ENCODE results near the gene AIFM3.

DNA sequence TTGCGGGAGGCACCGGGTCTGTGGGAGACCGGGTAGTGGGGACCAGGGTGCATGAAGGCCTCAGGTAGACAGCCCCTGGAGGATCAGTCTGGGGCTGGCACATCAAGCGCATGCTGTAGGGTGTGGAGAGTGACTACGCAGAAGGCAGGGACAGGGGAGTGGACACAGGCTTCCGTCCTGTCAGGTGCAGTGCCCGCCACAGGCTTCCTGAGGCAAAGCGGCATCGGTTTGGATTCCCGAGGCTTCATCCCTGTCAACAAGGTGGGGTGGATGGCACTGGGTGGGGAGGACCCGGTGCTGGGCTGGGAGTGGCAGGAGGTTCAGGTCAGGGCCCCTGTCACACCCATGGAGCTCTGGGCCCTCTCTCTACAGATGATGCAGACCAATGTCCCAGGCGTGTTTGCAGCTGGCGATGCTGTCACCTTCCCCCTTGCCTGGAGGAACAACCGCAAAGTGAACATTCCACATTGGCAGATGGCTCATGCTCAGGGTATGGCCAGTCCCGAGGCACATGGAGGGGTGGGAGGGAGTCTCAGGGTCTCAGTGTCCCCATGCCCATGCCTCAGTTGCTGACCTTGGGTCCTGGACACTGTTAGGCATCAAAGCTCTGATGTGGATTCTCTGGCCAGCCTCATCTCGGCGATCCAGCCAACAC, 10.6 kb downstream of the AIFM3 start:
- TF ChIP-seq EP300 (IDR thresholded peaks at IDR 0.05; ENCODE audit: borderline replicate concordance) = no peak
- TF ChIP-seq, protein P1, sequence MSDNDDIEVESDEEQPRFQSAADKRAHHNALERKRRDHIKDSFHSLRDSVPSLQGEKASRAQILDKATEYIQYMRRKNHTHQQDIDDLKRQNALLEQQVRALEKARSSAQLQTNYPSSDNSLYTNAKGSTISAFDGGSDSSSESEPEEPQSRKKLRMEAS (IDR thresholded peaks at IDR 0.05) = no peak
- no peak for TF ChIP-seq CREB1 (IDR thresholded peaks at IDR 0.05; ENCODE audit: low read depth)
- no peak for TF ChIP-seq YY1 (IDR thresholded peaks at IDR 0.05; ENCODE audit: low read depth)
- no peak for TF ChIP-seq RAD21 (IDR thresholded peaks at IDR 0.05; ENCODE audit: low read depth)
- TF ChIP-seq EGR1 (IDR thresholded peaks at IDR 0.05) = no peak
- TF ChIP-seq, protein P2, sequence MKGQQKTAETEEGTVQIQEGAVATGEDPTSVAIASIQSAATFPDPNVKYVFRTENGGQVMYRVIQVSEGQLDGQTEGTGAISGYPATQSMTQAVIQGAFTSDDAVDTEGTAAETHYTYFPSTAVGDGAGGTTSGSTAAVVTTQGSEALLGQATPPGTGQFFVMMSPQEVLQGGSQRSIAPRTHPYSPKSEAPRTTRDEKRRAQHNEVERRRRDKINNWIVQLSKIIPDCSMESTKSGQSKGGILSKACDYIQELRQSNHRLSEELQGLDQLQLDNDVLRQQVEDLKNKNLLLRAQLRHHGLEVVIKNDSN (IDR thresholded peaks at IDR 0.05) = no peak
- TF ChIP-seq CEBPB (IDR thresholded peaks at IDR 0.05) = no peak
- TF ChIP-seq TAF1 (IDR thresholded peaks at IDR 0.05; ENCODE audit: low read depth) = no peak
- no peak for TF ChIP-seq NFIC (IDR thresholded peaks at IDR 0.05)
- TF ChIP-seq TEAD4 (IDR thresholded peaks at IDR 0.05) = no peak

All from Ishikawa (cell line).